ENCODE results near the gene CGNL1.

Gene CGNL1

DNA sequence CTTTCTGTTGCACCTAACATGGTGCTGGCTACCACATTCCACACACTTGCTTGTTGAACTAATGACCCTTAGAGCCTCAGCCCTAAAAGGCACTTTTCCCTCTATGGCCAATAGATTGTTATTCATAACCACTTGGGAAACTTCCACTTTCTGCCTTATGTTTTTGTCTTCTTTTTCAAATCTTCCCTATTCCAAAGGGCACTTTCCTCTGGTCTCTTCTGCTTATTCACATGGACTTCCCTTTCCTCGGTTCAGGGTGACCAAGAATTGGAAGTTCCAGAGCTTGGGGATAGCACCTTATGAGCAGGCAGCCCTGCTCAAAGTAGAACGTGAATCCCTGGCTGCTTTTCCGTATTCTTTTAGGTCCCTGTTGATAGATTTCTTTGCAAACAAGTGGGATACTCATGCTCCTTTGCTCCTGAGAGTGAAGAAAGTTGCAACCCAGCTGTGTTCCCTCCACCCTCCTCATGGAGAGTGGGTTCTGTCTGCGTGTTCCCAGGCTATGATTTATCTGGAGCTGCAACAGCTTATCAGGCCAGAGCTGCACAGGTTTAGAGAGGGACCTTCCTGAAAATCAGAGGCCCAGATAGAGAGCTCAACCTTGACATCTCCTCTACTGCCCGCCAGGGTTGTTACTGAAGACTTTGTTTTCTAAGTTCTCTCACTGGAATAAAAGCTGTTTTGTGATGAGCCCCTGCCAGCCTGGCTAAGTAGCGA lies 156.6 kb downstream of the CGNL1 start:
- no peak for DNase-seq

DNA sequence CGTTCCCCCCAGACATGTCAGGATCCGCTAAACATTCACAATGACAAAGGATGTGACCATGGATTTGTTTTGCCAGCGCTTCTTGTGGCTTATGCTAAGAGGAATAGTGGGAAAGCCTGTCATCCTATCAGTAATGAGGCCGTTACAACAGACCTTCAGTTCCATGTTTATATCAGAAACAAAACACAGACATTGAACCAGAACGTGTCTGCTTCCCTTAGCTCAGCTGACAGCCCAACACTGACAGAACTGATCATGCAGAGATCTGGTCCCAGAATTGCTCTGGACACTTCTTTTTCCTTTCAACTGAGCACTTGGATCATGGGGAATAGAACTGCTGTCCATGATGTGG lies 157.1 kb downstream of the CGNL1 start:
- DNase-seq = no peak

DNA sequence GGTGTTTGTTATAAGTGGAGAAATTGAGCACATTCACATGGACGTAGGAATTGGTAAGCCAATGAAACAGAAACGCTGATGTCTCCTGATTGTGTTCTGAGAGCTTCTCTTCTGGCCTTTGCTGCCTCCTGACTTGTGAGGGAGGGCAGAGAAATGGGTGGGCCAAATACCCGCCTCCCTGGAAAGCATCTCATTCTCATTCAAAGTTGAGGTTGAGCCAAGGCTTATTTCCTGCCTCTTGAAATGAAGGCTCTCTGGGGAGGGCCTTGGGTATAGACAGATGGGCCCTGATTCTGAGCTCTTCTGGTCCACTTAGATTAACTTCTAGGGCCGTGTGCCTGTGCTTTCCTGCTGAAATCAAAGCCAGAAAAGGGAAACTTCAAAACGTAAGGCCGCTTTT lies 158.0 kb downstream of the CGNL1 start:
- DNase-seq = no peak

- peak; percentile 52 for DNase-seq
Measured at GRCh38 chr15:57537072-57537471, 160.8 kb downstream of the CGNL1 start.

- no peak for DNase-seq
Measured at GRCh38 chr15:57537488-57538264, 161.4 kb downstream of the CGNL1 start.

DNA sequence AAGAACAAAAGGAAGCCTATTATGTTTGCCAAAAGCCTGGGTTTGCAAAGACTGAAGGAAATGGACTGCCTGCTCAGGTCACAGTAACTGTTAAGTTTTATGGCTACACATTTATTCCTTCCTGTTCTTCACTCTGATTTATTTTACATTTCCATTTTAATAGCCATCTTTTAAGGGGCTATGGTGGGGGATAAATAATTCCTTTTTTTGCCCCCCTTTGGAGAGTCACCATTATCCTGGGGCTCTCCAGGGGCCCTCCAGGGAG lies 161.9 kb downstream of the CGNL1 start:
- no peak for DNase-seq

GRCh38 chr15:57538821-57539220 lies 162.5 kb downstream of the CGNL1 start:
- DNase-seq = no peak

GRCh38 chr15:57540211-57540610 lies 163.9 kb downstream of the CGNL1 start:
- no peak for DNase-seq

GRCh38 chr15:57540736-57541135 lies 164.4 kb downstream of the CGNL1 start:
- DNase-seq = no peak

DNA sequence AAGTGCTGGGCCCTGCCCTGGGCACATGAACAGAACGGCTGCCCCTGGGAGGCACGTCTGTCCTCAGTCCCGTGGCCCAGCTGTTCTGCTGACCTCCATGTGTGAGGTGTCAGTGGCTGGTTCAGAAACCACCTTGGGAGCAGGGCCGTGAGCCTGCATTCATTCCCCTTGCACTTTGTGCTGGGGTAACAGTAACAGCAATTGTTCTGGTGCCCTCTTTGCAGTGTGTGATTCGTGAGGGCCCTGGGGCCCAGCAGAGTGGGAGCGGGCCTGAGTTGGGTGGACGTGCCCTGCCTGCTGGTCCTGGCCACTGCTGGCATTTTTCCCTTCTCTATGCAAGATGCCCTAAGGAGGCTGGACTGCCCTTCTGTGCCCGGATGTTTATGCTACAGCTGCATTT lies 165.0 kb downstream of the CGNL1 start:
- no peak for DNase-seq

DNA sequence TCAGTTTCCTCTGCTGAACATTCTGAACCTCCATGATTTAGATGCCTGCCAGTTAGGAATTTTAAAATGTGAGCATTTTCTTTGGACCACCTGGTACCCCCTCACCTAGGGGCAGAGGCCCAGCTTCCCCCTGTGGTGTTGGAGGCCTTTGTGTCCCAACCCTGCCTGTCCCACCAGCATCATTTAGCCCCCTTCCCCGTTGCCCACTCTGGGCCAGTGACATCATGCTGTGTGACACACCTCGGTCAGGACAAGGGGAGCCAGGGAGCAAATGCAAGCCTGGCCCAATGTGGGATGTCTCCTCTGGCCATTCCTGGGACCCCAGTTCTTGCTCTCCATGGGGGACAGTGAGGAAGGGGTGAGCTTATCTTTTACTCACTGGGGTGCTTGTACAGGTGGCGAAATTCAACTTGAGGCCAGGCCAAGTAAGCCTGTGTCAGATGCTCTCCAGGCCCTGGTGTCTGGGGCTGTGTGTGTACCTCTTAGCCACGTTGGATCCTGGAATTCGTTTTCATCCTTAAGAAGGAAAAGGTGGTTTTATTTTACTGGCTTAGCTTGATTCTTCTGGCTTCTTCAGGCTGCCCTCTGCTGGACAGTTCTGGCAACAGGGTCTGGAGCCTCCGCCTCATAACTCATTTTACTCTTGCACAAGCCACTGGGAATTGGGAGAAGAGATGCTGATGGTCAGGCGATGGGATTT lies 165.7 kb downstream of the CGNL1 start:
- DNase-seq = peak; percentile 11

- no peak for DNase-seq
Measured at GRCh38 chr15:57542505-57542817, 166.2 kb downstream of the CGNL1 start.

GRCh38 chr15:57544848-57545480 lies 168.7 kb downstream of the CGNL1 start:
- no peak for DNase-seq

GRCh38 chr15:57545995-57546394 lies 169.7 kb downstream of the CGNL1 start:
- DNase-seq = no peak

DNA sequence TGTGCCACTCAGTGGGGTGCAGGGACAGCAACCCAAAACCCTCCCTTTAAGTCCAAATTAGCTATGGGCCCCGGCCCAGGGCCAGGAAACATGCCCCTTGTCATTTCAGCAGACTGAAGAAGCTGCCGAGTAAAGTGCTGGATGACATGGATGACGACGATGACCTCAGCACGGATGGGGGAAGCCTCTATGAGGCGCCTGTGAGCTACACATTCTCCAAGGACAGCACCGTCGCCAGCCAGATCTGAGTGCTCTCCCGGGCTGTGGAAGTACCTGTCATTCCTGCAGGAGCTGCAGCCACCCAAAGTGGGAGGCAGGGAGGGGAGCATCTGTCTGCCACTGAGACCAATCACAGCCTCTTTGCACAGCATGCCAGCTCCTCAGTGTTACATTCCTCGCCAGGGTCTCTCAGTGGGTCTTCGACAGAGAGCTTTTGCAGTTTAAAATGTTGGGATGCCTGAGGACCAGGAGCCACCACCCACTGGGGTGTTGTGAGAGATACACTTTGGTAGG lies 171.0 kb downstream of the CGNL1 start:
- DNase-seq = no peak

DNA sequence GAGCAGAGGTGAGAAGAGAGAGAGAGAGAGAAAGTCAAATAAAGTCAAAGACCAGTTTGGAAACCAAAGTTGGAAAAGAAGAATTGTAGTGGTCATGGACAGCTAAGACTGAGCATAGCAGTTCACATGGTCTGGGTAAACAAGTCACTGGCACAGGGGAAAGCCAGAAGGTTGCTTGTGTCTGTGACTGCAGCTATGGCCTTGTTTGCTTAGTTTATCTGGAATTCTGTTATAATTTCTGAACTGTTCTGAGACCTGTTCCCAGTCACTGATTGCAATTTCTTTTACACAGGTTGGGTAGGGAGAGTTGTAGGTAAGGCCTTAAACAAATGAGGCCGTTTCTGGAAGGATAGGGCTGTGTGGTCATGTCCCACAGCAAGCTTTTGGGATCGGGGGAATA lies 172.0 kb downstream of the CGNL1 start:
- DNase-seq = no peak

- DNase-seq = no peak
Measured at GRCh38 chr15:57548835-57549234, 172.5 kb downstream of the CGNL1 start.

- DNase-seq = no peak
Measured at GRCh38 chr15:57549935-57550334, 173.6 kb downstream of the CGNL1 start.

GRCh38 chr15:57550640-57551039 lies 174.3 kb downstream of the CGNL1 start:
- DNase-seq = no peak

GRCh38 chr15:57551715-57552677 lies 175.7 kb downstream of the CGNL1 start:
- no peak for DNase-seq

DNA sequence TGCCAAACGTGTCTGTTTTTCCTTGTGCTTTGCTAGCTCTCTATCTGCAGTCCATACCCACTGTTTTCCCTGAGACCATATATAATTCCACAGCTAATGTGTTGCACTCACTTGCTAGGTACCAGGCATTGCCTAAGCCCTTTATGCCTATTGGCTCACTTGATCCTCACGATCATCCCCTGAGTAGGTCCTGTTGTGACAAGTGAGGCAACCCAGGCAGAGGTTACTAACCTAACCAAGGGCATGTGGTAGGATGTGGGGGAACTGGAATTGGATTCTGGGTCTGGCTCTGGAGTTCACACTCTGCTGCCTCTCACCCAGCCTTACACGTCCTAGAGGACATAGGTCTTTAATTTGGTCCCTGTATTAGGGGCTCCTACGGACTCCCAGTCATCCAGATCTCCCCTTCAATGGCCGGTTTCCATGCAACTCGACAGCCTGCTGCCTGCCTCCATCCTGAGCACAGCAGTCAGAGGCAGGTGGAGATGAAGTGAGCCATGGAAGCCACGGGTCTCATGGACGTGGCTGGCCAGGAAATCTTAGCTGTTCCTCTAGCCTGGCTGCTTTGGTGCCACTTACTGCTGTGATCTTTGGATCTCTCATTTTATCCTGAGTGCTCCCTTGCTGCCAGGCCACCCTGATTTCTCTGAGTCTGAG lies 176.5 kb downstream of the CGNL1 start:
- no peak for DNase-seq

DNA sequence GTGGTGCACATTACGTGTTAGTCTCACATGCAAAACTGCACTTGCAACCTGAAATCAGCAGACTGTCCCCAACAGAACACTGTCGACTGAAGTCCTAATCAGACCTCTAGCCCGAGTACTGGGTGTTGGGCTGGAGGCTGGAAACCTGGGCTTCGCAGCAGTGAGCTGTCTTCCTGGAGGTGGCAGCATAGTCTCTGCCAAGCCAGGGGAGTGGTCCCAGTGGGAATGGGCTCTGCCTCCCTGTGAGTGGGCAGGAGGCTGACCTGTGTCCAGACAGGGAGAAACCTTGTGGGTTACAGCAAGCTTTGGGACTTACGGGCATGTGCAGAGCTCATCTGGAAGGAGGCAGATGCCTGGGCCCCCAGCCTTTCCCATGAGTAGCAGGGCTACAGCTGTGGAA lies 177.2 kb downstream of the CGNL1 start:
- no peak for DNase-seq
